Dedifferentiated amniotic fluid mesenchymal stem cell (primary cell): ENCODE results near the gene POFUT2.
A peak's percentile ranks its signal among the peaks of the same experiment; 100 is the strongest.
"Not testable (repeated sequence)": the region's sequence is repeated elsewhere in the genome, so short reads cannot be mapped to it uniquely, and the experiment has no call there.

Experiments
- DNase-seq: peaks from one replicate; pipeline ENCODE4 v3.0.0-alpha.2; 2016; ENCODE audit errors: extremely low spot score

Gene POFUT2

GRCh38 chr21:45326169-45326851, 38.6 kb upstream of the POFUT2 start:
- peak; percentile 20 for DNase-seq

GRCh38 chr21:45325206-45326168, 37.8 kb upstream of the POFUT2 start:
- DNase-seq = no peak

DNA sequence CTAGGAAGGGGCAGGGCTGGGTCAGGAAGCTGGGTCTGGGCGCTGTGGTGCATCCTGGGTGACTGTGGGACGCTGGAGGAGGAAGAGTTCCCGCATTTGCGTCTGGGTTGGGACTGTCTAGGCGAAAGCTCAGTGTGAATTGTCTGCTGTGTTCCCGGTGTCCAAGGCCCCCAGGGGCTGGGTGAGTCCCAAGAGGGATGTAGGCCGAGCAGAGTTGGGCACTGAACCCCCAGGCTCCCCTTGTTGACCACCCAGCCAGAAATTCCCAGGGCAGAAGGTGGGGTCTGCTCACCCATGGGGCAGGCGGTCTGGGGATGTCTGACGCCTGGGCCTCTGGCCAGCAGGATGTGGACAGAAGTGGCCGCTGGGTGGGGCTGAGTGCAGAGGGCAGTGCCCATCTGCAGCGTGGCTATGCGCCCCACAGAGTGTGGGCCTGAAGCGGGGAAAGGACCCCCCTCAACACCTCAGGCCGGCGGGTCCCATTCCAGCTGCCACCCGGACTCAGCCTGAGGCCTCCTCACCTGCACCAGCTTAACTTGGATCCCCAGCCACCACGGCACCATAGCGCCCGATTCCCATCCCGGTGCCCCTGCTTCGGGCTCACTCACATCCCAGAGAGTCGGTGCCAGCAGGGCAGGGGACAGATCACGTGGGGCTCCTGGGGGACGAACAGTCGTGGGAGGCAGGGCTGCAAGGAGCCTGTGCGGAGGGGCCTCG, 37.0 kb upstream of the POFUT2 start:
- DNase-seq = no peak

DNA sequence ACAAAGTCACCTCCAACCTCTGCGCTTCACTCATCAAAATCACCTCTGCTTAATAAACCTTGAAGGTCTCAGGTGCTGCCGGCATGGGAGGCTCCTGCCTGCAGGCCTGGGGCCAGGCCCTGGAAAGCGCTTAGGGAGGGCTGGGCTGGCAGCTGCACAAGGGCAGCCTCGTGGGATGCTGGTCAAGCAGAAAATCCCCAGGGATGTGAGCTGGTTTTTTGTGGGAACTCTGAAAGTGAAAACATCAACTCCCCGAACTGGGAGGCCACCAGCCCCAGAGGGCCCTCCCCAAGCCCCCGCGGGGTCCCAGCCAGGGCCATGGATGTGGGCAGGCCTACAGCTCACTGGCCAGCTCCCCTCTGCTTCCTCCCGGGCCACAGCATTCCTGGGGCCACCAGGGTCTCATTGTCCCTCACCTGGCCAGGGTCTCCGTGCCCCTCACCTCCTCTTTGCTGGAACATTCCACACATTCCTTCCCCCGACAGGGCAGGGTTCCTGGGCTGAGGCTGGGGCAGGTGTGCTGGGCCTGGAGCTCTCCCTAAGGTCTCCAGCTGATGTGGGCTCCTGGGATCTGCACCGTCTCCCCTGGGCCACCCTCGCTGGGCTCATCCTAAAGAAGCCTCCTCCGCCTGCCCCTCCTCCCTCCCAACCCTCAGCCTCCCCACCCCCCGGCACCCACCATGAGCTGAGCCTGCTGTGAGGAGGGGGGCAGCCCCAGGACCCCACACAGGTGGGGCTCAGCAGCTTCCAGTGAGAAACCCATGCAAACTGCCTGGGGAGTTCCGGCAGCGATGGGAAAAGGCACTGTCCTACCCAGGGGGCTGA, 36.0 kb upstream of the POFUT2 start:
- no peak for DNase-seq

- no peak for DNase-seq
Observed at GRCh38 chr21:45322960-45323461, 35.3 kb upstream of the POFUT2 start.

GRCh38 chr21:45322231-45322959, 34.7 kb upstream of the POFUT2 start:
- no peak for DNase-seq

DNA sequence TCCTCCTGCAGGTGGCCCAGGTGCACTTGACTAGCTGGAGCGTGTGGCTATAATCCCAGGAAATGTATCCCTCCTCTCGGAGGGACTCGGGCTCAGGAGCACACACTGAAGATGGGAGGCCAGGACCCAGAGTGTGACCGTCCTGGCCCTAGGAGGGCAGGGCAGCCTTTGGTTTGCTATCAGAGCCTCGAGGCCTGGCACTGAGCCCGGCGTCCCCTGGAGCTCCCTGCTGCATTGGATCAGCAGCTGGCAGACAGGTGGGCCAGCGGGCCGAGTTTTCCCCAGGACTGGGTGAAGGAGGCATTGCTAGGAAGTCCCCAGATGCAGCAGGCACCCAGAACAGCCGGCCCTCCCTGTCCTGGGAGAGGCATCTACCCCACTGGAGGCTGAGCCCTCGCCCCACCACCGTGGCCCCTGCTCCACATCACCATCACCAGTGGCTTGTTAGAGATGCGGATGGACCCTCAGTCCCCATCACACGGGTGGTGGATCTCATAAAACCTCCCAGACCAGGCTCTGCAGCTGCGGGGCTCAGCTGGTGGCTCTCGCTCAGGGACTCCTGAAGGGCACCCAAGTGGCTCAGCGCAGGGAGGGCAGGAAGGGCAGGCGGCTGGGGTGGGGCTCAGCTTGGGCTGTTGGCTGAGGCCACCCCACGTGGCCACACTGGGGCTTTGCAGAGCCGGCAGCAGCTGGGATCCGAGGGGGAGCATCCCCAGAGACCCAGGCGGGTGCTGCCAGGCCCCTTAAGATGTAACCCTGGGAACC, 32.7 kb upstream of the POFUT2 start:
- DNase-seq = no peak

DNA sequence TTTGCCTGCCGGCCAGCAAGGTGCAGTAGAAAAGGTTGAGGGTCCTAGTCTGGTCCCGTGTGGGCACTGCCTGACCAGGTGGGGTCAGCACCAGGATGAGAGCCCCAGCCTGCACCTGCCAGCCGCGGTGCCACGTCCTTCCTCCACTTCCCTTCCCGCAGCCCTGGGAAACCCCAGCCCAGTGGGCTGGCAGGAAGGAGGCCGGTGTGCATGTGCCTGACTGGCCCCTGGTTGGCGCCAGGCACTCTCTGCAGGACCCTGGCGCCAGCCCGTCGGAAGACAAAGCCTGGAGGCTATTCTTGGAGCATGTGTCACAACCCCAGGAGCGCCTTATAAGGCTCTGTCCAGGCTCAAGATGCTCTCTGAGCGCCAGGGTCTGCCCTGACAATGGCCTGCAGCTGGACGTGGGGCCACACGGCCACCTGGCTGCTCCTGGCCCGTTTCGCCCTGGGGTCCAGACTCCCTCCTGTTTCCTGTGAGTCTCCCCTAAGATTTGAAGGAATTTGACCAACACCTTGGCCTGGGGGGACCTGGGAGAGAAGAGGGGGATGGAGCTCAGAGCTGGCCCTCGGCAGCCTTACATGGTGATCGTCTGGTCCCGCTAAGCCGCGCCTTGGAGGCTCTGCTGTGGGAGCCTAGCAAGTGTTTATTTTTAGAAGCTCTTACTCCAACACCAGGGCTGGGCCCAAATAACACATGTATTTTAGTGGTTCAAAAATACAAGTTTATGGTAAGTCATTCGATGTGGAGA, 31.9 kb upstream of the POFUT2 start:
- DNase-seq = no peak

- no peak for DNase-seq
Observed at GRCh38 chr21:45318556-45319404, 31.1 kb upstream of the POFUT2 start.

GRCh38 chr21:45318146-45318555, 30.5 kb upstream of the POFUT2 start:
- DNase-seq = no peak

- peak; percentile 15 for DNase-seq
Observed at GRCh38 chr21:45317398-45318145, 29.9 kb upstream of the POFUT2 start.

DNA sequence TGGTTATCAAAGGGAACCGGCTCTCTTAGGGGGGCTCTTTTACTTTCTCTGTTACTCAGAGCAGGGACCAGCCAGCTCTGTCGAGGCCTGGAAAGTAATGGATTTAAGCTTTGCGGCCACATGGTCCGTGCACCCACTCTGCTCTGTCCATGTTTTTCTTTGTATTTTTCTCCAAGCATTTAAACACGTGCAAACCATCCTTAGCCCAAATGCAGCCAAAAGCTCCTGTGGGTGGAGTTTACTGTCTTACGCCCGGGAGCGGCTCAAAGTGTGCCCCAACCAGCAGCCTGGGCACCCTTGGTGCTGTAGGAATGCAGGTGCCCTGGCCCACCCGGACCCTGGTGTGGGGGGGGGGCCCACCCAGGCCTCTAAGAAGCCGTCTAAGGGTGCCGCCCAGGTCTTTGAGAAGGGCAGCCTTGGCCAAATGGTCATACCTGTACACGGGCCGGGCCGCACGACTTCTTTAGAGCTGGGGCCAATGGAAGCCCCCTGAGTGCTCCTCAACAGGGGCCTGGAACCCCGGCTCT, 29.2 kb upstream of the POFUT2 start:
- DNase-seq = no peak

- not testable (repeated sequence) for DNase-seq
Observed at GRCh38 chr21:45315676-45316470, 28.2 kb upstream of the POFUT2 start.

DNA sequence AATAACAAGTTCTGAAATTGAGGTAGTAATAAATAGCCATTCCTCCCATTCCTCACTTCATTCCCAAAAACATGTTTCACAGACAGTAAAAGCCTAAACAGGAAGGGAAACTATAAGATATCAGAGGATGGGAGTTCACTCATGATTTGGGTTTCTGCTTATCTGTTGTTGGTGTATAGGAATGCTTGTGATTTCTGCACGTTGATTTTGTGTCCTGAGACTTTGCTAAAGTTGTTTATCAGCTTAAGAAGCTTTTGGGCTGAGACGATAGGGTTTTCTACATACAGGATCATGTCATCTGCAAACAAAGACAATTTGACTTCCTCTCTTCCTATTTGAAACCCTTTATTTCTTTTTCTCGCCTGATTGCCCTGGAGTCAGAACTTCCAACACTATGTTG, 26.0 kb upstream of the POFUT2 start:
- no peak for DNase-seq

- no peak for DNase-seq
Observed at GRCh38 chr21:45313015-45313414, 25.3 kb upstream of the POFUT2 start.

DNA sequence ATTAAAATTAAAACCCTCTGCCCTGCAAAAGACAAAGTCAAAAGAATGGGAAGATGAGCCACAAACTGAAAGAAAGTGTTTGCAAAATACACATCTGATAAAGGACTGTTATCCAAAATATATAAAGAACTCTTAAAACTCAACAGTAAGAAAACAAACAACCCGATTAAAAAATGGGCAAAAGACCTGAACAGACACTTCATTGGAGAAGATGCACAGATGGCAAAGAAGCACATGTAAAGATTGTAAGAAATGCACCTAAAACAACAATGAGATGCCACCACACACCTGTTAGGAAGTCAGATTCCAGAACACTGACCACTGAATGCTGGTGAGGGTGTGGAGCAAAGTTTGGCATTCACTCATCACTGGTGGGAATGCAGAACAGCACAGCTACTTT, 24.6 kb upstream of the POFUT2 start:
- DNase-seq = no peak
